Gastrocnemius medialis (tissue), 4 donors: ENCODE measurements around the gene SLC35F5. TPM values are rescaled to one million over a fixed set of nuclear protein-coding genes. Genes with fewer than 3 reads are reported as not detected.

Source experiments
- ATAC-seq, 2 donors: fragments of 150-250 bp; one replicate each; pipeline ENCODE4 v1.9.1; 2016
- DNase-seq, 2 donors: peaks; one replicate each; pipeline ENCODE4 v3.0.0-alpha.2; 2019
- H3K27ac ChIP-seq, 4 donors: fragments of 200-600 bp; sonication (generic); 1 replicate in 1 of 4; 2 replicates in 3 of 4; pipeline ENCODE4 v1.5.1; 2016 to 2018; ENCODE audit warnings: mild to moderate bottlenecking in 2 of 4, moderate library complexity in 1 of 4
- H3K27me3 ChIP-seq, 3 donors: fragments of 200-600 bp; sonication (generic) in 2 of 3; 1 replicate in 1 of 3; 2 replicates in 2 of 3; pipeline versions ENCODE4 v1.5.1 to v1.6.0; 2016 to 2019; ENCODE audit warnings: mild to moderate bottlenecking in 1 of 3, moderate library complexity in 1 of 3
- H3K36me3 ChIP-seq, 2 donors: fragments of 200-600 bp; sonication (generic) in 1 of 2; one replicate each; pipeline ENCODE4 v1.5.1; 2017 to 2018
- H3K4me1 ChIP-seq, 2 donors: fragments of 200-600 bp; sonication (generic) in 1 of 2; one replicate each; pipeline ENCODE4 v1.5.1; 2016 to 2017; ENCODE audit warnings: mild to moderate bottlenecking in 2 of 2
- H3K4me3 ChIP-seq, 4 donors: fragments of 200-600 bp; sonication (generic) in 3 of 4; 1 replicate in 1 of 4; 2 replicates in 3 of 4; pipeline ENCODE4 v1.5.1; 2016 to 2019; ENCODE audit warnings: mild to moderate bottlenecking in 2 of 4
- H3K9me3 ChIP-seq, 3 donors: fragments of 200-600 bp; sonication (generic) in 2 of 3; 1 replicate in 1 of 3; 2 replicates in 2 of 3; pipeline ENCODE4 v1.5.1; 2016 to 2019
- POLR2A ChIP-seq, 2 donors: fragments of 450-650 bp; IDR thresholded peaks; one replicate each; pipeline ENCODE4 v1.6.1; 2017; ENCODE audit warnings: antibody characterized with exemption in 2 of 2, mild to moderate bottlenecking in 2 of 2, moderate library complexity in 2 of 2
- in situ Hi-C, 4 donors: fragments of 200-750 bp; cut with MboI; loops; one replicate each; pipeline versions ENCODE4 v1.15.0 to v1.8.0; 2017; ENCODE audit warnings: low sequenced_read_pairs in 4 of 4
- intact Hi-C: fragments of 100-400 bp; cut with DNase I; formaldehyde crosslinking; loops from one replicate; pipeline ENCODE4 v1.15.1; 2023; ENCODE audit warnings: low total_unique reads
- total RNA-seq, 4 donors: library from RNA; depleted of rRNA; stranded (reverse); fragments of >200 nt; gene quantifications; one replicate each; pipeline versions ENCODE4 v1.1.0 to v1.2.3, GENCODE V29; 2016
- TF ChIP-seq, protein P1 (sequence below), 5 experiments: fragments of 450-650 bp in 3 of 5; fragments of 200-600 bp in 2 of 5; sonication (generic) in 2 of 5; IDR thresholded peaks in 4 of 5; conservative IDR thresholded peaks in 1 of 5; 1 replicate in 4 of 5; 2 replicates in 1 of 5; pipeline ENCODE4 v1.5.1; 2016 to 2019; ENCODE audit warnings: antibody characterized with exemption in 5 of 5, mild to moderate bottlenecking in 3 of 5, moderate library complexity in 3 of 5

SLC35F5 gene, protein sequence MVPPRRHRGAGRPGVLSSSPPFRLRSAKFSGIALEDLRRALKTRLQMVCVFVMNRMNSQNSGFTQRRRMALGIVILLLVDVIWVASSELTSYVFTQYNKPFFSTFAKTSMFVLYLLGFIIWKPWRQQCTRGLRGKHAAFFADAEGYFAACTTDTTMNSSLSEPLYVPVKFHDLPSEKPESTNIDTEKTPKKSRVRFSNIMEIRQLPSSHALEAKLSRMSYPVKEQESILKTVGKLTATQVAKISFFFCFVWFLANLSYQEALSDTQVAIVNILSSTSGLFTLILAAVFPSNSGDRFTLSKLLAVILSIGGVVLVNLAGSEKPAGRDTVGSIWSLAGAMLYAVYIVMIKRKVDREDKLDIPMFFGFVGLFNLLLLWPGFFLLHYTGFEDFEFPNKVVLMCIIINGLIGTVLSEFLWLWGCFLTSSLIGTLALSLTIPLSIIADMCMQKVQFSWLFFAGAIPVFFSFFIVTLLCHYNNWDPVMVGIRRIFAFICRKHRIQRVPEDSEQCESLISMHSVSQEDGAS
- 10 to 100 TPM; 31.4 to 62.6 (median 49.3) TPM for total RNA-seq

GRCh38 chr2:113756355-113757137, at the start of gene SLC35F5:
TSS of gene SLC35F5 (minus strand) at chr2:113756642. CDS start at chr2:113756409, 233 bp downstream.
- intact Hi-C loops (loop anchor here (1.0 to 5.0 kb wide), 3 partner anchors 62 to 154 kb away; partner anchors contain the start of gene ACTR3), in situ Hi-C loops (loop anchor here in 3 of 4 donors (5.0 to 10.0 kb wide), 2 partner anchors 128 to 131 kb away; no protein-coding TSS in a partner anchor)
- peak; percentile 82 to 87 for DNase-seq
- H3K4me1 ChIP-seq = peaks cover 29 to 39% of the 10 kb centered on the region in 2 donors
- peak within 1 kb of the TSS; percentile 83 to 90 (median 86) for H3K4me3 ChIP-seq
- peak within 1 kb of the TSS; percentile 90 to 96 (median 93) for H3K27ac ChIP-seq
- peak; percentile 91 to 92 for ATAC-seq
- H3K27me3 ChIP-seq = no peaks in the 10 kb centered on the region
- peaks cover 0 to 6% of the 10 kb centered on the region in 2 donors for H3K36me3 ChIP-seq
- no peaks in the 10 kb centered on the region for H3K9me3 ChIP-seq
- TF ChIP-seq POLR2A (IDR thresholded peaks at IDR 0.05) = peak; percentile 89
- TF ChIP-seq, protein P1, sequence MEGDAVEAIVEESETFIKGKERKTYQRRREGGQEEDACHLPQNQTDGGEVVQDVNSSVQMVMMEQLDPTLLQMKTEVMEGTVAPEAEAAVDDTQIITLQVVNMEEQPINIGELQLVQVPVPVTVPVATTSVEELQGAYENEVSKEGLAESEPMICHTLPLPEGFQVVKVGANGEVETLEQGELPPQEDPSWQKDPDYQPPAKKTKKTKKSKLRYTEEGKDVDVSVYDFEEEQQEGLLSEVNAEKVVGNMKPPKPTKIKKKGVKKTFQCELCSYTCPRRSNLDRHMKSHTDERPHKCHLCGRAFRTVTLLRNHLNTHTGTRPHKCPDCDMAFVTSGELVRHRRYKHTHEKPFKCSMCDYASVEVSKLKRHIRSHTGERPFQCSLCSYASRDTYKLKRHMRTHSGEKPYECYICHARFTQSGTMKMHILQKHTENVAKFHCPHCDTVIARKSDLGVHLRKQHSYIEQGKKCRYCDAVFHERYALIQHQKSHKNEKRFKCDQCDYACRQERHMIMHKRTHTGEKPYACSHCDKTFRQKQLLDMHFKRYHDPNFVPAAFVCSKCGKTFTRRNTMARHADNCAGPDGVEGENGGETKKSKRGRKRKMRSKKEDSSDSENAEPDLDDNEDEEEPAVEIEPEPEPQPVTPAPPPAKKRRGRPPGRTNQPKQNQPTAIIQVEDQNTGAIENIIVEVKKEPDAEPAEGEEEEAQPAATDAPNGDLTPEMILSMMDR (IDR thresholded peaks at IDR 0.05 in 4 of 5, conservative IDR thresholded peaks at IDR 0.05 in 1 of 5) = no peak

DNA sequence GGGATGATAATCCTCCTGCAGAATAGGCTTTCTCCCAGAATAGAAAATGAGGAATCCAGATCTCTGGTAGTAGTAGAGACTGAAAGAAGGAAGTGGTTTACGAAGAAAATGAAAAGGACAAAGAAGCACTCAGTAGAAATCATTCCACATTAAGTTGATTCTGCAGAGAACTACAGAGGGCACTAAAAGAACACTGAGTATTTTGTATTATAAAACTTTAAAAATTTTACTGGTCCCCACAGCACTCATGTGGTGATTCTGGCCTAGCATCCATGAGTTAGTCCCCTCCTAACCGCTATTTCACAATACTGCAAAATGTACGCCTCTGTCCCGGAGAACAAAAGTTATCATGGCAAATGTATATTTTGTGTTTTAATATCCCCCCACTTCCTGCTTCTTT, 42.9 kb upstream of the SLC35F5 start:
- H3K4me1 ChIP-seq = no peaks in the 10 kb centered on the region
- intact Hi-C loops = no loop called here
- H3K36me3 ChIP-seq = no peaks in the 10 kb centered on the region
- no peak overlapping the region for H3K27ac ChIP-seq
- H3K27me3 ChIP-seq = no peaks in the 10 kb centered on the region
- no peaks in the 10 kb centered on the region for H3K9me3 ChIP-seq
- TF ChIP-seq, protein P1 (IDR thresholded peaks at IDR 0.05 in 4 of 5, conservative IDR thresholded peaks at IDR 0.05 in 1 of 5) = no peak
- no peak for TF ChIP-seq POLR2A (IDR thresholded peaks at IDR 0.05)
- in situ Hi-C loops = no loop called here
- H3K4me3 ChIP-seq = no peak overlapping the region
- no peak for ATAC-seq
- no peak for DNase-seq

GRCh38 chr2:113797237-113797636, 40.8 kb upstream of the SLC35F5 start:
- Histone ChIP-seq H3K4me3 (no peak overlapping the region), H3K27me3 (no peaks in the 10 kb centered on the region), H3K36me3 (no peaks in the 10 kb centered on the region), H3K27ac (no peak overlapping the region), H3K9me3 (no peaks in the 10 kb centered on the region), H3K4me1 (no peaks in the 10 kb centered on the region)
- in situ Hi-C loops (no loop called here), intact Hi-C loops (no loop called here)
- DNase-seq = no peak
- no peak for ATAC-seq
- TF ChIP-seq, protein P1 (IDR thresholded peaks at IDR 0.05 in 4 of 5, conservative IDR thresholded peaks at IDR 0.05 in 1 of 5) = no peak
- no peak for TF ChIP-seq POLR2A (IDR thresholded peaks at IDR 0.05)

- H3K27ac ChIP-seq = no peak overlapping the region
- DNase-seq = no peak
- no peaks in the 10 kb centered on the region for H3K4me1 ChIP-seq
- no peak for TF ChIP-seq POLR2A (IDR thresholded peaks at IDR 0.05)
- TF ChIP-seq, protein P1 (IDR thresholded peaks at IDR 0.05 in 4 of 5, conservative IDR thresholded peaks at IDR 0.05 in 1 of 5) = no peak
- no peak for ATAC-seq
- intact Hi-C loops = no loop called here
- H3K9me3 ChIP-seq = no peaks in the 10 kb centered on the region
- in situ Hi-C loops = no loop called here
- H3K27me3 ChIP-seq = no peaks in the 10 kb centered on the region
- no peak overlapping the region for H3K4me3 ChIP-seq
- H3K36me3 ChIP-seq = no peaks in the 10 kb centered on the region
These were observed 40.2 kb upstream of the SLC35F5 start for GRCh38 chr2:113796592-113797175.
